ENCODE data around the gene SLC27A4.

Gene SLC27A4

GRCh38 chr9:128339761-128340690, at the start of gene SLC27A4:
TSS of gene SLC27A4 (plus strand) at chr9:128340527. CDS start at chr9:128343133, 2,606 bp downstream.
- in situ Hi-C loops (cut with MboI; ENCODE audit: low sequenced_read_pairs) = no loop called here
- Histone ChIP-seq H3K27me3 (ENCODE audit: low read depth) (no peaks in the 10 kb centered on the region), H3K9me3 (no peaks in the 10 kb centered on the region), H3K4me1 (no peaks in the 10 kb centered on the region), H3K36me3 (replicated peaks) (peaks cover 27% of the 10 kb centered on the region), H3K4me3 (peak within 1 kb of the TSS; percentile 88)
- peak; percentile 72 to 83 for DNase-seq (ENCODE audit: low spot score in 2 of 2)

- 0 out of 2 replicates have a peak, but pooled peaks cover 5% of the 10 kb centered on the region for H3K36me3 ChIP-seq (replicated peaks)
- no peak overlapping the region for H3K4me3 ChIP-seq
- no peaks in the 10 kb centered on the region for H3K27me3 ChIP-seq (ENCODE audit: low read depth)
- H3K4me1 ChIP-seq = no peaks in the 10 kb centered on the region
- no peaks in the 10 kb centered on the region for H3K9me3 ChIP-seq
- no peak for DNase-seq (ENCODE audit: low spot score in 2 of 2)
- in situ Hi-C loops (cut with MboI; ENCODE audit: low sequenced_read_pairs) = no loop called here
These were observed 48.3 kb upstream of the SLC27A4 start for GRCh38 chr9:128292009-128292408.

- Histone ChIP-seq H3K9me3 (no peaks in the 10 kb centered on the region), H3K27me3 (ENCODE audit: low read depth) (no peaks in the 10 kb centered on the region), H3K4me1 (no peaks in the 10 kb centered on the region), H3K4me3 (no peak overlapping the region), H3K36me3 (replicated peaks) (0 out of 2 replicates have a peak, but pooled peaks cover 5% of the 10 kb centered on the region)
- DNase-seq (ENCODE audit: low spot score in 2 of 2) = no peak
- in situ Hi-C loops (cut with MboI; ENCODE audit: low sequenced_read_pairs) = no loop called here
These were observed 47.2 kb upstream of the SLC27A4 start for GRCh38 chr9:128293091-128293490.

GRCh38 chr9:128294142-128294541, 46.2 kb upstream of the SLC27A4 start:
- in situ Hi-C loops (cut with MboI; ENCODE audit: low sequenced_read_pairs) = no loop called here
- no peaks in the 10 kb centered on the region for H3K9me3 ChIP-seq

GRCh38 chr9:128296340-128297220, 43.7 kb upstream of the SLC27A4 start:
- H3K27me3 ChIP-seq (ENCODE audit: low read depth) = no peaks in the 10 kb centered on the region

More at GRCh38 chr9:128294142-128294541, 46.2 kb upstream of the SLC27A4 start:
- no peak for DNase-seq (ENCODE audit: low spot score in 2 of 2)
- H3K4me3 ChIP-seq = no peak overlapping the region
- no peaks in the 10 kb centered on the region for H3K27me3 ChIP-seq (ENCODE audit: low read depth)
- no peaks in the 10 kb centered on the region for H3K4me1 ChIP-seq
- no peaks in the 10 kb centered on the region for H3K36me3 ChIP-seq (replicated peaks)

GRCh38 chr9:128297221-128297773, 43.0 kb upstream of the SLC27A4 start:
- Histone ChIP-seq H3K4me1 (no peaks in the 10 kb centered on the region), H3K36me3 (replicated peaks) (no peaks in the 10 kb centered on the region), H3K9me3 (no peaks in the 10 kb centered on the region), H3K27me3 (ENCODE audit: low read depth) (no peaks in the 10 kb centered on the region), H3K4me3 (no peak overlapping the region)
- no peak for DNase-seq (ENCODE audit: low spot score in 2 of 2)
- in situ Hi-C loops (cut with MboI; ENCODE audit: low sequenced_read_pairs) = no loop called here

More at GRCh38 chr9:128296340-128297220, 43.7 kb upstream of the SLC27A4 start:
- H3K36me3 ChIP-seq (replicated peaks) = no peaks in the 10 kb centered on the region
- no peak for DNase-seq (ENCODE audit: low spot score in 2 of 2)
- H3K4me3 ChIP-seq = no peak overlapping the region
- no peaks in the 10 kb centered on the region for H3K9me3 ChIP-seq
- in situ Hi-C loops (cut with MboI; ENCODE audit: low sequenced_read_pairs) = no loop called here
- no peaks in the 10 kb centered on the region for H3K4me1 ChIP-seq

- no peaks in the 10 kb centered on the region for H3K4me1 ChIP-seq
- no peak for DNase-seq (ENCODE audit: low spot score in 2 of 2)
- no peak overlapping the region for H3K4me3 ChIP-seq
- H3K9me3 ChIP-seq = no peaks in the 10 kb centered on the region
- no peaks in the 10 kb centered on the region for H3K27me3 ChIP-seq (ENCODE audit: low read depth)
- in situ Hi-C loops (cut with MboI; ENCODE audit: low sequenced_read_pairs) = no loop called here
- H3K36me3 ChIP-seq (replicated peaks) = no peaks in the 10 kb centered on the region
These were observed 41.5 kb upstream of the SLC27A4 start for GRCh38 chr9:128298535-128299482.

- Histone ChIP-seq H3K27me3 (ENCODE audit: low read depth) (no peaks in the 10 kb centered on the region), H3K4me1 (peaks cover 5% of the 10 kb centered on the region), H3K36me3 (replicated peaks) (peaks cover 6% of the 10 kb centered on the region), H3K4me3 (no peak overlapping the region), H3K9me3 (no peaks in the 10 kb centered on the region)
- in situ Hi-C loops (cut with MboI; ENCODE audit: low sequenced_read_pairs) = no loop called here
- no peak for DNase-seq (ENCODE audit: low spot score in 2 of 2)
These were observed 36.0 kb upstream of the SLC27A4 start for GRCh38 chr9:128304136-128304970.

- peak; percentile 38 to 60 for DNase-seq (ENCODE audit: low spot score in 2 of 2)
These were observed 35.4 kb upstream of the SLC27A4 start for GRCh38 chr9:128304971-128305288.

GRCh38 chr9:128309551-128309950, 30.8 kb upstream of the SLC27A4 start:
- H3K36me3 ChIP-seq (replicated peaks) = peaks cover 30% of the 10 kb centered on the region
- H3K4me1 ChIP-seq = peaks cover 5% of the 10 kb centered on the region
- no peak for DNase-seq (ENCODE audit: low spot score in 2 of 2)
- in situ Hi-C loops (cut with MboI; ENCODE audit: low sequenced_read_pairs) = no loop called here
- H3K9me3 ChIP-seq = no peaks in the 10 kb centered on the region
- H3K4me3 ChIP-seq = no peak overlapping the region
- no peaks in the 10 kb centered on the region for H3K27me3 ChIP-seq (ENCODE audit: low read depth)

More at GRCh38 chr9:128304971-128305288, 35.4 kb upstream of the SLC27A4 start:
- Histone ChIP-seq H3K27me3 (ENCODE audit: low read depth) (no peaks in the 10 kb centered on the region), H3K36me3 (replicated peaks) (peaks cover 12% of the 10 kb centered on the region), H3K9me3 (no peaks in the 10 kb centered on the region), H3K4me3 (no peak overlapping the region), H3K4me1 (peaks cover 5% of the 10 kb centered on the region)
- in situ Hi-C loops (cut with MboI; ENCODE audit: low sequenced_read_pairs) = no loop called here

GRCh38 chr9:128310461-128310860, 29.9 kb upstream of the SLC27A4 start:
- H3K4me1 ChIP-seq = no peaks in the 10 kb centered on the region
- no peak overlapping the region for H3K4me3 ChIP-seq
- in situ Hi-C loops (cut with MboI; ENCODE audit: low sequenced_read_pairs) = no loop called here
- H3K27me3 ChIP-seq (ENCODE audit: low read depth) = no peaks in the 10 kb centered on the region
- H3K9me3 ChIP-seq = no peaks in the 10 kb centered on the region
- H3K36me3 ChIP-seq (replicated peaks) = peaks cover 34% of the 10 kb centered on the region
- DNase-seq (ENCODE audit: low spot score in 2 of 2) = no peak

- Histone ChIP-seq H3K4me1 (no peaks in the 10 kb centered on the region), H3K36me3 (replicated peaks) (peaks cover 41% of the 10 kb centered on the region), H3K4me3 (no peak overlapping the region), H3K9me3 (no peaks in the 10 kb centered on the region), H3K27me3 (ENCODE audit: low read depth) (no peaks in the 10 kb centered on the region)
- in situ Hi-C loops (cut with MboI; ENCODE audit: low sequenced_read_pairs) = no loop called here
- DNase-seq (ENCODE audit: low spot score in 2 of 2) = no peak
These were observed 25.6 kb upstream of the SLC27A4 start for GRCh38 chr9:128314697-128315096.
